ENCODE results near the gene MEGF6.
"Not testable (repeated sequence)": the region's sequence is repeated elsewhere in the genome, so short reads cannot be mapped to it uniquely, and the experiment has no call there.

The MEGF6 gene

DNA sequence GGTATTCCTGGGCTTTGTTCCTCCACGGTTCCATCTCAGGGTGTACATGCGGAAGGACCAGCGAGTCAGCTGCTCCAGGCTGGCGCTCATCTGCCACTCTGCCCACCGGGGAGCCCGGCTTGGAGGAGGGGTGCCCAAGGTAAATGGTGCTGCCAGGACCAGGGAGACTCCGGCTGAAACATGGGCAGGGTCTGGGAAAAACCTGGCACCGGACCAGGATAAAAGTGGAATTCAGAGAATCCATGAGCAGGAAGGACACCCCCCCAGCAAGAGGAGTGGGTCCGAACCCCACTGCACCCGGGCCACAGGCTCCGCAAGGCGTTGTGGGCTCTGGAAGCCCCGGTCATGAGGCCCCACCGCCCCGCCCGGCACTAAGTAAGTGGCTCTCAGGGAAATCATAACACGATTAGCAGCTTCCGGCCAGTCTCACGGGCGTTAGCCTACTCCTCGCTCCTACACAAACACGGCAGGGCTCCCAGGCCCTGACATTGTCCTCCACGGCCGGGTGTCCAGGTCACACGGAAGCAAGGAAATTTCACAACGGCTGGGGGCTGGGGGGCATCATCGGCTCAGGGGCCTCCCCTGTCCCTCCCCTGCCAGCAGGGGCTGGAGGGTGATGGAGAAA is 21.1 kb downstream of the MEGF6 start:
- DNase-seq, result no peak

DNA sequence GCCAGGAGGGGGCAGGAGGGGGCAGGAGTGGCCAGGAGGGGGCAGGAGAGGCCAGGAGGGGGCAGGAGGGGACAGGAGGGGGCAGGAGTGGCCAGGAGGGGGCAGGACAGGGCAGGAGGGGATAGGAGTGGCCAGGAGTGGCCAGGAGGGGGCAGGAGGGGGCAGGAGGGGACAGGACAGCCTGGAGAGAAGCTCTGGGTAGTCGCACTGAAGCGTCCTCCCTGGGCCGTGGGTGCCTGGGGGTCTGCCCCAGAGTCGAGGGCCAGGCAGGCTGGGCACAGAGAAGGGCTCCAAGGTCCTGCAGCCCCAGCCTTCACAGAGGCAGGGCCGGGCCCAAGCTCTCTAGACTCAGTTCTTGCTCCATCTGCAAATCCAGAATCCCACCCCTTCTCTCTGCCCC is 22.9 kb downstream of the MEGF6 start:
- no peak for DNase-seq

DNA sequence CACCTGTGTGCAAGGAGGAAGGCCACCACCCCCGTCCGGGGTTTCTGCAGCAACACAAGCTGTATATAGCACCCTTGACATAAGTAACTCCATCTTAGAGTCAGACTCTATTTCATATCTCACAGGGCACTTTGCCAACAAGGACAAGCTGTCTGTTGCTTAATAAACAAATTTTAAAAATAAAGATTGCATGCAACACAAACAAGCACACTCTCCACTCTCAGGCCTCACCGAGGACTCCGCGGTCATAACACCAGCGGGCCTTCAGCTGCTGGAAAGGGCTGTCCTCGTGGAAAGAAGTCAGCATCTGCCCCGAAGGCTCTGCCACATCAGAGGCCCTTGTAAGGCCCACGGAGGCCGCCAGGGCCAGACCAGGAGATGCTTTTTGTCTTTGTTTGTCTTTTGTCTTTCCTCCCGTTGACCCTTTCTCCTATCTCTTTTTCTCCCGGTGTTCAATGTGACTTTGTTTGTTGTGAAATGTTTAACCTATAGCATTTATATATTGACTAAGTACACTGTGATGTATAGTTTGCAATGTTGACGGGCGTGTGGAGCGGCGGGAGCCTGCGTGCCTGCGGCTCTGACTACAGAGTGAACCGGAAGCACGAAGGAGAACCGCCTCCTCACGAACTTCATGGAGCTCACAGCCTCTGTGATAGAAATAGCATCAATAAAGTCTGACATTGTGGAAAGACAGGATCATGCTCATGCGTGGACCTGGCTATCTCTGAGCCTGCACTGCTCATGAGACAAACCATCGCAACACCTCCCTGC is 24.1 kb downstream of the MEGF6 start:
- DNase-seq, result no peak

DNA sequence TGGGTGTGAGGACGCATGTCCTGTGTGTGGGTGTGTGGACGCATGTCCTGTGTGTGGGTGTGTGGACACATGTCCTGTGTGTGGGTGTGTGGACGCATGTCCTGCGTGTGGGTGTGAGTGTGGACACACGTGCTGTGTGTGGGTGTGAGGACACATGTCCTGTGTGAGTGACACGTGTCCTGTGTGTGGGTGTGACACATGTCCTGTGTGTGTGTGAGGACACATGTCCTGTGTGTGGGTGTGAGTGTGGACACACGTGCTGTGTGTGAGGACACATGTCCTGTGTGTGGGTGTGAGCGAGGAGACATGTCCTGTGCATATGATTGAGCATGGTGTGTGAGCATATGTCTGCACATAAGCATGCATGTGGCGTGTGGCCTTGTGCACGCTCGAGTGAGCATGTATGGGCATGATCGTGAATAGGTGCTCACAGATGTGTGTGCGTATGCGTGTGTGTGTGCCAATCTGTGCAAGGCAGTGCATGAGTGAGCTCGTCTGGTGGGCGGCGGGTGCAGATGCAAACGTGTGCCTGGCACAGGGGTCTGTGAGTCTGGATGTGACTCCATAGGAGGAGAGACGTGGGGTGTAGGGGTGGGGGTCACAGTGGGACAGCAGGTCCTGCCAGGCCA is 25.3 kb downstream of the MEGF6 start:
- DNase-seq, result no peak

- DNase-seq, result not testable (repeated sequence)
These were observed 25.9 kb downstream of the MEGF6 start for GRCh38 chr1:3585353-3585868.

DNA sequence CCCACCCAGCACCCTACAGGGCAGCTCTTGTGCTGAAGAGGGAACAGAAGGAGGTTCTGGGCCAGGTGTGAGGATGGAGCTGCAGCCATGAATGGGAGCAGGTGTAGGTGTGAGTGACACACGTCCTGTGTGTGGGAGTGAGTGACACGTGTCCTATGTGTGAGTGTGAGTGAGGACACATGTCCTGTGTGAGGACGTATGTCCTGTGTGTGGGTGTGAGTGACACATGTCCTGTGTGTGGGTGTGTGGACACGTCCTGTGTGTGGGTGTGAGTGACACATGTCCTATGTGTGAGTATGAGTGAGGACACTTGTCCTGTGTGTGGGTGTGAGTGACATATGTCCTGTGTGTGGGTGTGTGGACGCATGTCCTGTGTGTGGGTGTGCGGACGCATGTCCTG is 26.4 kb downstream of the MEGF6 start:
- DNase-seq, result no peak

DNA sequence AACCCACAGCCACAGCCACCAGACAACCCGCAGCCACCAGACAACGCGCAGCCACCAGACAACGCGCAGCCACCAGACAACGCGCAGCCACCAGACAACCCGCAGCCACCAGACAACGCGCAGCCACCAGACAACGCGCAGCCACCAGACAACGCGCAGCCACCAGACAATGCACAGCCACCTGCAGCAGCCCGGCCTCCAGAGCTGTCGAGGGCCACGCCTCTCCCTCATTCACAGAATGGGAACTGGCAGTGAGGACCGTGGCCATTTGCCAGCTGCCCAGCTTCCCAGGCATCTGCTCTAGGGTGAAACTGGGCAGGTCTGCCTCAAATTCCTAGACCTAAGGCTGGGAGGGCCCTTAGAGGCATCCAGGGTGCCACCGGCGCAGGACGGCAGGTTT is 27.6 kb downstream of the MEGF6 start:
- not testable (repeated sequence) for DNase-seq

DNA sequence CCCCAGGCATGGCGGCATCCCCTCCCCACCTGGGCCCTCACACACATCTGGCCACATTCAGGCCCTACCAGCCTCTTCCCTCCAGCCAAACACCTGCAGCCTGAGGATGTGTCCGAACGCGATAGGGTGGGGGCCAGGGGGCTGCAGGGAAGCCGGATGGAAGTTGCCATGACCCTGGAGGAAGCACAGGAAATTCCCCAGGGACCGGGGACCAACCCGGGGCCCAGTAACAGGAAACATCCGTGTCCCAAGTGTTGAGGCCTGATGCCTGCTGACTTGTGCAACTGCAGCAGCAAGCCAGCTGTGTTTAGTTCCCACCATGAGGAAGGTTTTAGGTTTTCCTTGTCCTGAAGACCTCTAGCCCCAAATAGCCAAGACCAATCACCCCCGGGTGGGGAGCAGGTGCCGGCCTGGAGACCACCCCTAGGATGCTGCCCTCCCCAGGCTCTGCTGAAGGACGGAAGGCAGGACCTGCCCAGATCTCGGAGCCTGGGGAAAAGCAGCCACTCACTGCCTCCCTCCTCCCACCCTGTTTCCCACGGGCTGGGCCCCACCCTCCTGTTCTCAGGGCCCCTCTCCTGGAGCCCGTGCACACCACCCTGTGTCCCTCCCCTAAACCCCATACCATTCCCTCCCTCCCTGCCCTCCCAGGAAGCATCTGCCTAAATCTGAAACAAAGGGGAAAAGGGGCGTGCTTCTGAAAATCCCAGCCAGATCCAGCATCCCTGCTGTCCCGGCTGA is 29.8 kb downstream of the MEGF6 start:
- DNase-seq, result no peak

- DNase-seq, result no peak
These were observed 31.1 kb downstream of the MEGF6 start for GRCh38 chr1:3580231-3580630.

DNA sequence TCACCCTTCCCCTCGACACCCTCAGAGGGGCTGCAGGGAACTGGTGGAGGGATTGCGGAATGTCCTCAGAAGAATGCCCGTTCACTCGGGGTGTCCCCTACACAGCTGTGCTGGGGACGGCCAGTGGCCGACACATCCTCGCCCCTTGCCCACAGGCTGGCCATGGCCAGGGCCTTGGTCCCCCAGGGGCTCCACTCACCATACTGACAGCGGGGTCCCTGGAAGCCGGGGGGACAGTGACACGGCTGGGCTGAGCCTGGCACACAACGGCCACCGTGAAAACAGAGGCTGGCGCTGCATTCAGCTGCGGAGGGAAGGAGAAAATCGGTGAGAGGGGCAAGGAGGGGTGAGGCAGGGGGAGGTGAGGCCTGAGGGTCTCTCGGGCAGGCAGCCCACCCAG is 31.7 kb downstream of the MEGF6 start:
- DNase-seq, result no peak

DNA sequence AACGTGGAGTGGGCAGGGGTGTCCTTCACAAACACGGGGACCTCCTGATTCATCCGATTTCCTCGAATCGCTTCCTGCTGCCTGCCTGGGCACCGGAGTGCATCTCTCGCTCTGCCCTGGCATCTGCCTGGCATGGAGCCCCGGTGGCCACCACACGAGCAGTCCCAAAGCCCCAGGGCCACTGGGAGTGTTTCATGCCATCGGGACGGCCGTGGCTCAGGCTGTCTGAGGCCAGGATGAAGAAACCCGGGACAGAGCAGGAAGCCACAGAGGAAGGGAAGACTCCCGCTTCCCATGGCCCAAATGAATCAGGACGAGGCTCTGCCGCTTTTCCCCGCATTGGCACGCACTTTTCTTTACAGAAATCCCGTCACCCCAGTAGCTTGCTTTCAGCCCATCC is 32.4 kb downstream of the MEGF6 start:
- DNase-seq, result no peak

- DNase-seq, result no peak
These were observed 32.9 kb downstream of the MEGF6 start for GRCh38 chr1:3578433-3578805.

- no peak for DNase-seq
These were observed 33.4 kb downstream of the MEGF6 start for GRCh38 chr1:3577711-3578432.

GRCh38 chr1:3577300-3577699 is 34.0 kb downstream of the MEGF6 start:
- peak; percentile 64 for DNase-seq

- DNase-seq, result no peak
These were observed 35.3 kb downstream of the MEGF6 start for GRCh38 chr1:3575993-3576392.

DNA sequence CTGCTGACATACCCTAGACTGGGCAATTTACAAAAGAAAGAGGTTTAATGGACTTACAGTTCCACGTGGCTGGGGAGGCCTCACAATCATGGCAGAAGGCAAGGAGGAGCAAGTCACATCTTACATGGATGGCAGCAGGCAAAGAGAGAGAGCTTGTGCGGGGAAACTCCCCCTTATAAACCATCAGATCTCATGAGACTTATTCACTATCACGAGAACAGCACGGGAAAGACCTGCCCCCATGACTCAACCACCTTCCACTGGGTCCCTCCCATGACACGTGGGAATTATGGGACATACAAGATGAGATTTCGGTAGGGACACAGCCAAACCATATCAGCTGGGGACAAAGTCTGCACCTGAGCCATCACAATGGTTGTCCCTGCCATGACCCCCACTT is 35.8 kb downstream of the MEGF6 start:
- DNase-seq, result not testable (repeated sequence)

DNA sequence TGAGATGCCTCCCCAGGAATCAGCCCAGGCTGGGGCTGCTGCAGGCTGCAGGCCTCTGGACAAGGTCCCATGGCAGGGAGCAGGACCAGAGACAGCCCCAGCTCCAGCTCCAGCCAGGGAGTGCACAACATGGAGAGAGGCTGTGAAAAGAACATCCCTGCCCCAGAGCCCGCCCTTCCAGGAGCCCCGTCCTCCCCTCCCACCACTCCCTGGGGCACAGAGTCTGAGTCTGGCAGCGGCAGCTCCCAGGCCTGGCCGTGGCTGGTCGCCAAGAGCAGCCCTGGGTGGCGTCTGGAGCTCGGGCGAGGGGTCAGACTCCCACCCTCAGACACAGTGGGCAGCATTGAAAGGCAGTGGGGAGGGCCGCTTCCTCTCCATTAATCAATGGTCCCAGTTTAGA is 37.8 kb downstream of the MEGF6 start:
- DNase-seq, result no peak

DNA sequence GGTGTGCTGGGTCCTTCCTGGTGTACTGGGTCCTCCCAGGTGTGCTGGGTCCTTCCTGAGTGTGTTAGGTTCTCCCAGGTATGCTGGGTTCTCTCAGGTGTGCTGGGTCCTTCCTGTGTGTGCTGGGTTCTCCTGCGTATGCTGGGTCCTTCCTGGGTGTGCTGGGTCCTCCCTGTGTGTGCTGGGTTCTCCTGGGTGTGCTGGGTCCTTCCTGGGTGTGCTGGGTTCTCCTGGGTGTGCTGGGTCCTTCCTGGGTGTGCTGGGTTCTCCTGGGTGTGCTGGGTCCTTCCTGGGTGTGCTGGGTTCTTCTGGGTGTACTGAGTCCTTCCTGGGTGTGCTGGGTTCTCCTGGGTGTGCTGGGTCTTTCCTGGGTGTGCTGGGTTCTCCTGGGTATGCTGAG is 38.7 kb downstream of the MEGF6 start:
- not testable (repeated sequence) for DNase-seq

GRCh38 chr1:3571263-3571662 is 40.0 kb downstream of the MEGF6 start:
- no peak for DNase-seq

- no peak for DNase-seq
These were observed 41.0 kb downstream of the MEGF6 start for GRCh38 chr1:3570066-3570986.

DNA sequence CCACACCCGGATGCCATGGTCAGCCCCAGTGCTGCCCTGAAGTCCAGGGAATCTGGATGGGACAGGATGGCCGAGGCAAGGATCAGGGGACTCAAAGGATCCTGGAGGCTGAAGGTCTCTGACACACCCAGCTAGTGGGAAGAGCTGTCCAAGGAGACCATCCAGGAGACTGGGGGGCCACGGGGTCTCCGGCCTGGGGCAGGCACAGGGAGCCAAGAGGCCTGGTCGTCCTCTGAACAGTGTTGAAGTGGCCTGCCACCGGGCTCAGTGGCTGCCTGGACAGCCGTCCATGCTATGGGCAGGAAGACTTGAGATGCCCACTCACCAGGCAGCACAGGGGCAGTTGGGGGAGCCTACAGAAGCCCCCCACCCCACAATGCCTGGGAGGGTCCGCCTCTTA is 41.9 kb downstream of the MEGF6 start:
- no peak for DNase-seq
